MG63 (cell line): ENCODE results near the gene SOCS2. TPM values are rescaled to one million over a fixed set of nuclear protein-coding genes. Genes with fewer than 3 reads are reported as not detected.
"Not testable (repeated sequence)": the region's sequence is repeated elsewhere in the genome, so short reads cannot be mapped to it uniquely, and the experiment has no call there.

Experiments used
- DNase-seq: peaks from one replicate; pipeline ENCODE4 v3.0.0-alpha.2; 2020
- H3K27me3 ChIP-seq: fragments of 250-450 bp; sonication (Bioruptor Pico); 2 replicates; pipeline ENCODE4 v1.5.1; 2020; ENCODE audit warnings: mild to moderate bottlenecking, moderate library complexity
- H3K36me3 ChIP-seq: fragments of 250-450 bp; sonication (Bioruptor Pico); 2 replicates; pipeline ENCODE4 v1.5.1; 2020; ENCODE audit warnings: mild to moderate bottlenecking, moderate library complexity
- H3K4me3 ChIP-seq: fragments of 250-450 bp; sonication (Bioruptor Pico); 2 replicates; pipeline ENCODE4 v1.5.1; 2020; ENCODE audit warnings: mild to moderate bottlenecking, moderate library complexity
- H3K9me3 ChIP-seq: fragments of 250-450 bp; sonication (Bioruptor Pico); 2 replicates; pipeline ENCODE4 v1.5.1; 2020; ENCODE audit warnings: mild to moderate bottlenecking, moderate library complexity
- total RNA-seq: library from RNA; depleted of rRNA; stranded (reverse); fragments of >200 nt; shearing (Covaris generic); gene quantifications from 2 replicates; pipeline ENCODE4 v1.2.3, GENCODE V29; 2014; ENCODE audit warnings: low replicate concordance

The SOCS2 gene
- total RNA-seq, 1 experiment from 2014 or later, result 46.9 TPM

- Histone ChIP-seq H3K36me3 (peaks cover 59% of the 10 kb centered on the region), H3K9me3 (peaks cover 26% of the 10 kb centered on the region)
- DNase-seq, H3K27me3 ChIP-seq, H3K4me3 ChIP-seq: not testable (repeated sequence)
These were observed 14.6 kb upstream of the SOCS2 start for GRCh38 chr12:93557879-93558278.

GRCh38 chr12:93558685-93559084 is 13.8 kb upstream of the SOCS2 start:
- Histone ChIP-seq H3K9me3 (peaks cover 26% of the 10 kb centered on the region), H3K36me3 (peaks cover 63% of the 10 kb centered on the region)
- DNase-seq, H3K4me3 ChIP-seq, H3K27me3 ChIP-seq: not testable (repeated sequence)

GRCh38 chr12:93563807-93564538 is 8.5 kb upstream of the SOCS2 start:
- Histone ChIP-seq H3K36me3 (peaks cover 52% of the 10 kb centered on the region), H3K9me3 (peaks cover 9% of the 10 kb centered on the region), H3K4me3 (no peak overlapping the region), H3K27me3 (no peaks in the 10 kb centered on the region)
- DNase-seq, result no peak

- no peak for DNase-seq
- Histone ChIP-seq H3K36me3 (peaks cover 40% of the 10 kb centered on the region), H3K4me3 (no peak overlapping the region), H3K9me3 (0 out of 2 replicates have a peak, but pooled peaks cover 2% of the 10 kb centered on the region), H3K27me3 (no peaks in the 10 kb centered on the region)
These were observed 6.7 kb upstream of the SOCS2 start for GRCh38 chr12:93565760-93566159.

GRCh38 chr12:93567174-93567573 is 5.3 kb upstream of the SOCS2 start:
- no peak for DNase-seq
- Histone ChIP-seq H3K36me3 (peaks cover 31% of the 10 kb centered on the region), H3K9me3 (no peaks in the 10 kb centered on the region), H3K4me3 (no peak overlapping the region), H3K27me3 (no peaks in the 10 kb centered on the region)

- H3K9me3 ChIP-seq, result no peaks in the 10 kb centered on the region
- DNase-seq, result no peak
These were observed 4.4 kb upstream of the SOCS2 start for GRCh38 chr12:93568091-93568490.

GRCh38 chr12:93569301-93569655 is 3.2 kb upstream of the SOCS2 start:
- H3K9me3 ChIP-seq, result no peaks in the 10 kb centered on the region
- no peak for DNase-seq
- H3K36me3 ChIP-seq, result peaks cover 29% of the 10 kb centered on the region
- H3K27me3 ChIP-seq, result no peaks in the 10 kb centered on the region
- H3K4me3 ChIP-seq, result peak overlapping the region; percentile 89

More at GRCh38 chr12:93568091-93568490, 4.4 kb upstream of the SOCS2 start:
- H3K36me3 ChIP-seq, result peaks cover 31% of the 10 kb centered on the region
- H3K4me3 ChIP-seq, result no peak overlapping the region
- H3K27me3 ChIP-seq, result no peaks in the 10 kb centered on the region

GRCh38 chr12:93569656-93570551 is 2.6 kb upstream of the SOCS2 start:
- H3K4me3 ChIP-seq, result peak overlapping the region; percentile 89
- H3K27me3 ChIP-seq, result no peaks in the 10 kb centered on the region
- H3K9me3 ChIP-seq, result no peaks in the 10 kb centered on the region
- DNase-seq, result peak; percentile 80
- peaks cover 29% of the 10 kb centered on the region for H3K36me3 ChIP-seq

- H3K9me3 ChIP-seq, result no peaks in the 10 kb centered on the region
- H3K36me3 ChIP-seq, result peaks cover 33% of the 10 kb centered on the region
- H3K4me3 ChIP-seq, result peak overlapping the region; percentile 89
- DNase-seq, result peak; percentile 94
- no peaks in the 10 kb centered on the region for H3K27me3 ChIP-seq
These were observed 1.7 kb upstream of the SOCS2 start for GRCh38 chr12:93570552-93571364.

GRCh38 chr12:93571365-93571924 is 1.0 kb upstream of the SOCS2 start:
- peaks cover 33% of the 10 kb centered on the region for H3K36me3 ChIP-seq
- DNase-seq, result peak; percentile 87
- peak overlapping the region; percentile 89 for H3K4me3 ChIP-seq
- no peaks in the 10 kb centered on the region for H3K9me3 ChIP-seq
- no peaks in the 10 kb centered on the region for H3K27me3 ChIP-seq

GRCh38 chr12:93572712-93573551 is 457 bp downstream of the SOCS2 start:
- DNase-seq, result peak; percentile 26
- Histone ChIP-seq H3K27me3 (no peaks in the 10 kb centered on the region), H3K9me3 (no peaks in the 10 kb centered on the region), H3K36me3 (peaks cover 34% of the 10 kb centered on the region), H3K4me3 (peak overlapping the region; percentile 89)

GRCh38 chr12:93573552-93574223 is 1.2 kb downstream of the SOCS2 start:
- Histone ChIP-seq H3K36me3 (peaks cover 40% of the 10 kb centered on the region), H3K4me3 (peak overlapping the region; percentile 89), H3K9me3 (no peaks in the 10 kb centered on the region), H3K27me3 (no peaks in the 10 kb centered on the region)
- DNase-seq, result peak; percentile 13

GRCh38 chr12:93577222-93577621 is 4.7 kb downstream of the SOCS2 start:
- Histone ChIP-seq H3K9me3 (no peaks in the 10 kb centered on the region), H3K4me3 (no peak overlapping the region), H3K36me3 (peaks cover 58% of the 10 kb centered on the region), H3K27me3 (no peaks in the 10 kb centered on the region)
- DNase-seq, result no peak

- no peak for DNase-seq
- peaks cover 55% of the 10 kb centered on the region for H3K36me3 ChIP-seq
These were observed 5.7 kb downstream of the SOCS2 start for GRCh38 chr12:93578221-93578620.

GRCh38 chr12:93580682-93581081 is 8.2 kb downstream of the SOCS2 start:
- Histone ChIP-seq H3K27me3 (no peaks in the 10 kb centered on the region), H3K9me3 (no peaks in the 10 kb centered on the region), H3K4me3 (no peak overlapping the region), H3K36me3 (peaks cover 39% of the 10 kb centered on the region)
- DNase-seq, result no peak

More at GRCh38 chr12:93578221-93578620, 5.7 kb downstream of the SOCS2 start:
- Histone ChIP-seq H3K27me3 (no peaks in the 10 kb centered on the region), H3K9me3 (no peaks in the 10 kb centered on the region), H3K4me3 (no peak overlapping the region)
